ENCODE measurements around the gene PARVB. TPM values are rescaled to one million over a fixed set of nuclear protein-coding genes. Genes with fewer than 3 reads are reported as not detected.

The PARVB gene
- total RNA-seq, 2 experiments from 2014 or later, result 42.7 to 45.9 TPM

- H3K4me3 Mint-ChIP-seq, result no peak overlapping the region
- peaks cover 2% of the 10 kb centered on the region for H3K9me3 Mint-ChIP-seq (ENCODE audit: low read depth)
- no peaks in the 10 kb centered on the region for H3K27me3 Mint-ChIP-seq
- ChIA-PET POLR2A (interaction anchor here (1.7 kb wide), 1 partner anchor 92 kb away, joined by 3 read pairs; no protein-coding TSS in a partner anchor), CTCF (interaction anchor here (1.0 to 7.0 kb wide), 6 partner anchors 41 to 670 kb away, joined by 3 to 56 read pairs (median 4); no protein-coding TSS in a partner anchor)
- intact Hi-C loops (cut with DNase I, micrococcal nuclease), result loop anchor here (1.0 to 10.0 kb wide), 3 partner anchors 93 to 479 kb away; no protein-coding TSS in a partner anchor
- DNase-seq, result peak; percentile 38
- peaks cover 5% of the 10 kb centered on the region for H3K4me1 Mint-ChIP-seq
- H3K36me3 Mint-ChIP-seq (ENCODE audit: low read depth), result no peaks in the 10 kb centered on the region
- H3K27ac Mint-ChIP-seq, result no peak overlapping the region
- peak; percentile 16 for ATAC-seq
Observed at GRCh38 chr22:44085743-44086270, 61.7 kb downstream of the PARVB start.

- intact Hi-C loops (cut with DNase I, micrococcal nuclease), result loop anchor here in 1 of 2 experiments (5.0 to 10.0 kb wide), 2 partner anchors 94 to 478 kb away; no protein-coding TSS in a partner anchor
- no peaks in the 10 kb centered on the region for H3K27me3 Mint-ChIP-seq
- H3K27ac Mint-ChIP-seq, result no peak overlapping the region
- H3K4me3 Mint-ChIP-seq, result no peak overlapping the region
- H3K9me3 Mint-ChIP-seq (ENCODE audit: low read depth), result peaks cover 2% of the 10 kb centered on the region
- no peak for ATAC-seq
- POLR2A ChIA-PET, result interaction anchor here (1.7 kb wide), 1 partner anchor 93 kb away, joined by 3 read pairs; no protein-coding TSS in a partner anchor
- no peaks in the 10 kb centered on the region for H3K36me3 Mint-ChIP-seq (ENCODE audit: low read depth)
- peaks cover 11% of the 10 kb centered on the region for H3K4me1 Mint-ChIP-seq
- CTCF ChIA-PET, result interaction anchor here (1.0 to 7.0 kb wide), 5 partner anchors 41 to 539 kb away, joined by 3 to 56 read pairs (median 4); no protein-coding TSS in a partner anchor
- DNase-seq, result no peak
Observed at GRCh38 chr22:44086271-44087088, 62.4 kb downstream of the PARVB start.

- Mint-ChIP-seq H3K4me1 (peaks cover 14% of the 10 kb centered on the region), H3K27ac (no peak overlapping the region), H3K9me3 (ENCODE audit: low read depth) (peaks cover 2% of the 10 kb centered on the region), H3K27me3 (no peaks in the 10 kb centered on the region), H3K4me3 (no peak overlapping the region), H3K36me3 (ENCODE audit: low read depth) (no peaks in the 10 kb centered on the region)
- ChIA-PET POLR2A (interaction anchor here (1.7 kb wide), 1 partner anchor 94 kb away, joined by 3 read pairs; no protein-coding TSS in a partner anchor), CTCF (interaction anchor here (1.1 to 7.0 kb wide), 2 partner anchors 93 to 204 kb away, joined by 3 to 56 read pairs; no protein-coding TSS in a partner anchor)
- no peak for DNase-seq
- ATAC-seq, result no peak
- intact Hi-C loops (cut with DNase I, micrococcal nuclease), result loop anchor here in 1 of 2 experiments (5.0 to 10.0 kb wide), 2 partner anchors 95 to 478 kb away; no protein-coding TSS in a partner anchor
Observed at GRCh38 chr22:44087089-44087430, 63.0 kb downstream of the PARVB start.

- H3K36me3 Mint-ChIP-seq (ENCODE audit: low read depth), result no peaks in the 10 kb centered on the region
- H3K4me1 Mint-ChIP-seq, result peaks cover 14% of the 10 kb centered on the region
- ATAC-seq (no peak), DNase-seq (no peak)
- H3K4me3 Mint-ChIP-seq, result no peak overlapping the region
- ChIA-PET CTCF (no interaction called here), POLR2A (no interaction called here)
- intact Hi-C loops (cut with DNase I, micrococcal nuclease), result loop anchor here in 1 of 2 experiments (5.0 to 10.0 kb wide), 2 partner anchors 97 to 476 kb away; no protein-coding TSS in a partner anchor
- peaks cover 2% of the 10 kb centered on the region for H3K9me3 Mint-ChIP-seq (ENCODE audit: low read depth)
- no peak overlapping the region for H3K27ac Mint-ChIP-seq
- no peaks in the 10 kb centered on the region for H3K27me3 Mint-ChIP-seq
Observed at GRCh38 chr22:44088976-44089570, 65.0 kb downstream of the PARVB start.

- DNase-seq, result no peak
- no peak for ATAC-seq
- H3K9me3 Mint-ChIP-seq (ENCODE audit: low read depth), result no peaks in the 10 kb centered on the region
- ChIA-PET POLR2A (no interaction called here), CTCF (no interaction called here)
- peaks cover 14% of the 10 kb centered on the region for H3K4me1 Mint-ChIP-seq
- H3K27ac Mint-ChIP-seq, result no peak overlapping the region
- H3K27me3 Mint-ChIP-seq, result no peaks in the 10 kb centered on the region
- no peak overlapping the region for H3K4me3 Mint-ChIP-seq
- intact Hi-C loops (cut with DNase I, micrococcal nuclease), result loop anchor here in 1 of 2 experiments (5.0 to 10.0 kb wide), 2 partner anchors 98 to 475 kb away; no protein-coding TSS in a partner anchor
- H3K36me3 Mint-ChIP-seq (ENCODE audit: low read depth), result no peaks in the 10 kb centered on the region
Observed at GRCh38 chr22:44089717-44090570, 65.8 kb downstream of the PARVB start.

GRCh38 chr22:44090571-44090905 is 66.4 kb downstream of the PARVB start:
- CTCF ChIA-PET, result no interaction called here
- Mint-ChIP-seq H3K4me3 (no peak overlapping the region), H3K27me3 (no peaks in the 10 kb centered on the region), H3K4me1 (peaks cover 14% of the 10 kb centered on the region), H3K9me3 (ENCODE audit: low read depth) (no peaks in the 10 kb centered on the region), H3K36me3 (ENCODE audit: low read depth) (no peaks in the 10 kb centered on the region), H3K27ac (no peak overlapping the region)
- DNase-seq (no peak), ATAC-seq (no peak)
- POLR2A ChIA-PET, result no interaction called here
- intact Hi-C loops (cut with DNase I, micrococcal nuclease), result no loop called here

GRCh38 chr22:44091021-44091721 is 67.1 kb downstream of the PARVB start:
- no peaks in the 10 kb centered on the region for H3K9me3 Mint-ChIP-seq (ENCODE audit: low read depth)
- no peak overlapping the region for H3K4me3 Mint-ChIP-seq
- DNase-seq (peak; percentile 68), ATAC-seq (peak; percentile 90)
- H3K4me1 Mint-ChIP-seq, result peaks cover 14% of the 10 kb centered on the region
- ChIA-PET CTCF (no interaction called here), POLR2A (no interaction called here)
- no peak overlapping the region for H3K27ac Mint-ChIP-seq
- H3K27me3 Mint-ChIP-seq, result no peaks in the 10 kb centered on the region
- no peaks in the 10 kb centered on the region for H3K36me3 Mint-ChIP-seq (ENCODE audit: low read depth)
- intact Hi-C loops (cut with DNase I, micrococcal nuclease), result loop anchor here in 1 of 2 experiments (1.0 kb wide), 1 partner anchor 98 kb away; no protein-coding TSS in a partner anchor

- CTCF ChIA-PET, result no interaction called here
- H3K9me3 Mint-ChIP-seq (ENCODE audit: low read depth), result no peaks in the 10 kb centered on the region
- intact Hi-C loops (cut with DNase I, micrococcal nuclease), result loop anchor here in 1 of 2 experiments (1.0 kb wide), 1 partner anchor 98 kb away; no protein-coding TSS in a partner anchor
- POLR2A ChIA-PET, result no interaction called here
- H3K36me3 Mint-ChIP-seq (ENCODE audit: low read depth), result peaks cover 2% of the 10 kb centered on the region
- DNase-seq (no peak), ATAC-seq (no peak)
- no peak overlapping the region for H3K4me3 Mint-ChIP-seq
- H3K27me3 Mint-ChIP-seq, result no peaks in the 10 kb centered on the region
- H3K4me1 Mint-ChIP-seq, result peaks cover 14% of the 10 kb centered on the region
- H3K27ac Mint-ChIP-seq, result no peak overlapping the region
Observed at GRCh38 chr22:44091751-44092150, 67.6 kb downstream of the PARVB start.

GRCh38 chr22:44092636-44093220 is 68.6 kb downstream of the PARVB start:
- intact Hi-C loops (cut with DNase I, micrococcal nuclease), result no loop called here
- ChIA-PET POLR2A (no interaction called here), CTCF (no interaction called here)
- Mint-ChIP-seq H3K36me3 (ENCODE audit: low read depth) (peaks cover 2% of the 10 kb centered on the region), H3K9me3 (ENCODE audit: low read depth) (no peaks in the 10 kb centered on the region), H3K27ac (no peak overlapping the region), H3K4me1 (peaks cover 14% of the 10 kb centered on the region), H3K4me3 (no peak overlapping the region), H3K27me3 (no peaks in the 10 kb centered on the region)
- DNase-seq, result no peak
- ATAC-seq, result no peak

GRCh38 chr22:44093791-44094190 is 69.7 kb downstream of the PARVB start:
- CTCF ChIA-PET, result no interaction called here
- H3K4me1 Mint-ChIP-seq, result peaks cover 14% of the 10 kb centered on the region
- POLR2A ChIA-PET, result interaction anchor here (0.6 kb wide), 2 partner anchors 15 to 222 kb away, joined by 3 read pairs; no protein-coding TSS in a partner anchor

More at GRCh38 chr22:44093791-44094190, 69.7 kb downstream of the PARVB start:
- no peaks in the 10 kb centered on the region for H3K9me3 Mint-ChIP-seq (ENCODE audit: low read depth)
- ATAC-seq (no peak), DNase-seq (no peak)
- intact Hi-C loops (cut with DNase I, micrococcal nuclease), result no loop called here
- H3K27me3 Mint-ChIP-seq, result no peaks in the 10 kb centered on the region
- H3K4me3 Mint-ChIP-seq, result no peak overlapping the region
- peaks cover 2% of the 10 kb centered on the region for H3K36me3 Mint-ChIP-seq (ENCODE audit: low read depth)
- H3K27ac Mint-ChIP-seq, result no peak overlapping the region

Measured in activated CD4-positive, alpha-beta T cell treated with anti-CD3 and anti-CD28 coated beads for 36 hours (primary cell).